SK-N-MC (cell line): Measurements from ENCODE around the gene MBOAT7.

Experiments used
- EZH2 ChIP-seq: fragments of 200-600 bp; sonication (generic); IDR thresholded peaks from one replicate; pipeline ENCODE4 v1.6.1; 2017; ENCODE audit warnings: antibody characterized with exemption
- POLR2AphosphoS5 ChIP-seq: IDR thresholded peaks from 2 replicates; pipeline ENCODE4 v1.6.1; 2012; ENCODE audit warnings: mild to moderate bottlenecking, low read depth, low read length, borderline replicate concordance

DNA sequence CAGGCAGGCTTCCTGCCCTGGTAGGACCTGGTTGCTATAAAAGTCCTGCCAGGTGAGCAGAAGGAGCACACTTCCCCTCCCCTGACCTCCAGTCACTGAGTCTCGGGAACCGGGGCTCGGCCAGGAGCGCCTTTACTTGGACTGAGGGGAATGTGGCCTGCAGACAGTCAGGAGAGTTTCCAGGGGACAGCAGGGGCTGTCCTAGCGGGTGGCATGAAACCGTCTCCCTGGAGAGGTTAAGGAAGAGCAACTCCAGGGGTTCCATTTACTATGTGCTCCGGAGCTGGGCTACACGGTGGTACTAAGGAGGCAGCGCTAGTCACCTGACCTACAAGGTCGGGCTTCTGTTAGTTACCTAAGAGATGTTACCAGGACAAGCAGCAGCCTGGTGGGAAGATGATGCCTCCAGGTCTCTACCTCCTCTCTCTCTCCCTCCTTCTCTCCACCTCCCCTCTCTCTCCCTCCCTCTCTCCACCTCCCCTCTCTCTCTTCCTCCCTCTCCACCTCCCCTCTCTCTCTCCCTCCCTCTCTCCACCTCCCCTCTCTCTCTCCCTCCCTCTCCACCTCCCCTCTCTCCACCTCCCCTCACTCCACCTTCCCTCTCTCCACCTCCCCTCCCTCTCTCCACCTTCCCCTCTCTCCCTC, 55.9 kb downstream of the MBOAT7 start:
- TF ChIP-seq POLR2AphosphoS5 (no peak), EZH2 (no peak)
